SH-SY5Y (cell line): ENCODE results near the gene NTHL1.

Experiments used
- GATA2 ChIP-seq: IDR thresholded peaks from 2 replicates; pipeline ENCODE4 v1.6.1; 2011; ENCODE audit warnings: mild to moderate bottlenecking, low read depth, low read length
- GATA3 ChIP-seq: IDR thresholded peaks from 2 replicates; pipeline ENCODE4 v1.6.1; 2011; ENCODE audit warnings: low read depth, mild to moderate bottlenecking, low read length, moderate library complexity

- TF ChIP-seq GATA2: no peak
- no peak for TF ChIP-seq GATA3
Observed at GRCh38 chr16:2006317-2006716, 41.3 kb downstream of the NTHL1 start.
